Endothelial cell (in vitro differentiated cells): ENCODE data around the gene RAB11FIP2. TPM values are rescaled to one million over a fixed set of nuclear protein-coding genes. Genes with fewer than 3 reads are reported as not detected.

Experiments used
- DNase-seq: peaks from one replicate; pipeline ENCODE4 v3.0.0; 2021; ENCODE audit warnings: low spot score
- H3K27ac Mint-ChIP-seq: one replicate; pipeline ENCODE4 v1.8.0; 2021; ENCODE audit warnings: mixed read lengths, inconsistent platforms; ENCODE audit not compliant: unreplicated experiment
- H3K27me3 Mint-ChIP-seq: one replicate; pipeline ENCODE4 v1.8.0; 2021; ENCODE audit warnings: mild to moderate bottlenecking, moderate library complexity, mixed read lengths, inconsistent platforms; ENCODE audit not compliant: unreplicated experiment
- H3K36me3 Mint-ChIP-seq: one replicate; pipeline ENCODE4 v1.8.0; 2021; ENCODE audit warnings: mild to moderate bottlenecking, low read depth, mixed read lengths, inconsistent platforms; ENCODE audit not compliant: unreplicated experiment
- H3K4me1 Mint-ChIP-seq: one replicate; pipeline ENCODE4 v1.8.0; 2021; ENCODE audit warnings: mild to moderate bottlenecking, mixed read lengths, inconsistent platforms; ENCODE audit not compliant: unreplicated experiment
- H3K4me3 Mint-ChIP-seq: one replicate; pipeline ENCODE4 v1.8.0; 2021; ENCODE audit warnings: mild to moderate bottlenecking, mixed read lengths, inconsistent platforms; ENCODE audit not compliant: unreplicated experiment
- H3K9me3 Mint-ChIP-seq: one replicate; pipeline ENCODE4 v1.8.0; 2021; ENCODE audit warnings: mixed read lengths, inconsistent platforms; ENCODE audit not compliant: unreplicated experiment
- CTCF ChIP-seq: fragments of 200-600 bp; sonication (generic); IDR thresholded peaks from one replicate; pipeline ENCODE4 v1.5.0; 2021; ENCODE audit warnings: antibody characterized with exemption; ENCODE audit not compliant: unreplicated experiment
- total RNA-seq: library from RNA; stranded (reverse); fragmentation: NEBNext Ultra II Directional; extraction: Animal tissue kit (Norgen Biotek cat#: 25700); gene quantifications from one replicate; pipeline ENCODE4 v1.2.1, GENCODE V29; 2021; ENCODE audit not compliant: unreplicated experiment

Gene RAB11FIP2
- total RNA-seq, 1 donor from 2014 or later: 10.9 TPM

DNA sequence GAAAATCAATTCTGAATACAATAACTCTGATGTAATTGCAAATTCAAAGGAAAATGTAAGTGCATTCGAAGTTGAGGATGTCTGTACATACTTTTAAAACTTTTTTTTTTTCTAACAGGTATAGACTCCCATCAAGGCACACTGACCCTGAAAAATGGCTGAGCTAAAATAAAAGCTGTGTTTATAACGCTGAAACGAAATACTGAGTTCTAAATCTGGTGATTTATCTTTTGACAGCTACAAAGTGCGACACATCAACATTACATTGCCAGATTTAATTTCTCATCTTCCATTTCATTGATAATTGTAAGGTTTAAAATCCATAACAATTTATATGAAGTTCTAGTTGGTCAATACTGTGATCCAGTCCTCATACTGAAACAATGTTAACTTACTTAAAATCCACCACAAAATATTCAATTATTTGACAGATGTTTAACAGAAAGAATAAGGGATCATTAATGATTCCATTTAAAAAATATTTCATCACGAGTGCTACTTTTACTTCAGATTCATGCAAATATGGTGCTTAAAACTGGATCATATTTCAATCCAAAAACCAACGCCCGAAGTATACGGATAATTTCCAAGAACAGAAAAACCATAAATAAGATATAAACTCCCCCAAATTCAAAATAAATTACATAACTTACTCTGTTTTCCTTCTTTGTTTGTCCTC is 1.4 kb downstream of the RAB11FIP2 start:
- Mint-ChIP-seq H3K27me3 (peaks cover 9% of the 10 kb centered on the region), H3K4me1 (peaks cover 11% of the 10 kb centered on the region), H3K27ac (peak overlapping the region; percentile 83), H3K4me3 (peak overlapping the region; percentile 93), H3K36me3 (no peaks in the 10 kb centered on the region), H3K9me3 (no peaks in the 10 kb centered on the region)
- no peak for TF ChIP-seq CTCF
- no peak for DNase-seq

DNA sequence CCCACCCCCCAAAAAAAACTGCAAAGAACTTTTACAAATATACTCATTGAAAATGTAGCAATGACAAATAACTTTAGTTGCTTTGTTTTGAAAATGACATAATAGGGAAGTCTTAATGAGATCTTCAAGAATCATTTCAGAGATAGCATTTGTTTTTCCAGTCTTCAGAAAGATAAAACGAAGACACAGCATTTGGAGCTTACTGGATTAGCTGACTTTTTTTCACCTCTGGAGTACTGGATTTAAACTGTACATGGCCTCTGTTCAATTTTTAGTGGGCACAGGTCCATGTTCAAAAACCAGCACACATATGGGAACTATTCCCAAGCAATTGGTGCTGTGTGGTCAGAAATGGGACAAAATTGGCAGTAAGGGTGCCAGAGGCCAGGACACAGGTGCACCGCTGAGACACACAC is 3.9 kb downstream of the RAB11FIP2 start:
- peaks cover 11% of the 10 kb centered on the region for H3K4me1 Mint-ChIP-seq
- no peaks in the 10 kb centered on the region for H3K9me3 Mint-ChIP-seq
- no peaks in the 10 kb centered on the region for H3K36me3 Mint-ChIP-seq
- TF ChIP-seq CTCF: no peak
- DNase-seq: no peak
- H3K27me3 Mint-ChIP-seq: peaks cover 9% of the 10 kb centered on the region
- H3K4me3 Mint-ChIP-seq: no peak overlapping the region
- no peak overlapping the region for H3K27ac Mint-ChIP-seq

DNA sequence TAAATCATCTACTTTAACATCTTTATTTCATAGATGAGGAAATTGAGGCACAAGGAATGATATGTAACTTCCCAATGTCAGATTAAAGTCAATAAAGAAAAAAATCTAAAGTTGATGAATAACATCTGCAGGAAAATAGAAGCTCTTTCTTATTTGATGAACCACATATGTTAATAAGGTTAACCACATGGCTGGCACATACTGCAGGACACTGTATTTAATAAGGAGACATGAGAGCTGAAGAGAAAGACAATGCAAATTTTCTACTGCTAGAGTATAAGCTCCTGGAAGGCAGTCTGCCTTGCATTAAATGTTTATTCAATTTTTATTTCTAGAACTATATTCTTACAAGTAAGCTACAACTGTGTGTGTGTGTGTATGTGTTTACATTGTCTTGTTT is 4.4 kb downstream of the RAB11FIP2 start:
- Mint-ChIP-seq H3K27ac (no peak overlapping the region), H3K27me3 (peaks cover 7% of the 10 kb centered on the region), H3K4me1 (peaks cover 10% of the 10 kb centered on the region), H3K9me3 (no peaks in the 10 kb centered on the region), H3K4me3 (no peak overlapping the region), H3K36me3 (no peaks in the 10 kb centered on the region)
- DNase-seq: no peak
- no peak for TF ChIP-seq CTCF

GRCh38 chr10:118041316-118041715 is 5.4 kb downstream of the RAB11FIP2 start:
- Mint-ChIP-seq H3K9me3 (no peaks in the 10 kb centered on the region), H3K27ac (no peak overlapping the region), H3K4me1 (peaks cover 7% of the 10 kb centered on the region), H3K27me3 (peaks cover 4% of the 10 kb centered on the region), H3K36me3 (no peaks in the 10 kb centered on the region), H3K4me3 (no peak overlapping the region)
- no peak for TF ChIP-seq CTCF
- no peak for DNase-seq

DNA sequence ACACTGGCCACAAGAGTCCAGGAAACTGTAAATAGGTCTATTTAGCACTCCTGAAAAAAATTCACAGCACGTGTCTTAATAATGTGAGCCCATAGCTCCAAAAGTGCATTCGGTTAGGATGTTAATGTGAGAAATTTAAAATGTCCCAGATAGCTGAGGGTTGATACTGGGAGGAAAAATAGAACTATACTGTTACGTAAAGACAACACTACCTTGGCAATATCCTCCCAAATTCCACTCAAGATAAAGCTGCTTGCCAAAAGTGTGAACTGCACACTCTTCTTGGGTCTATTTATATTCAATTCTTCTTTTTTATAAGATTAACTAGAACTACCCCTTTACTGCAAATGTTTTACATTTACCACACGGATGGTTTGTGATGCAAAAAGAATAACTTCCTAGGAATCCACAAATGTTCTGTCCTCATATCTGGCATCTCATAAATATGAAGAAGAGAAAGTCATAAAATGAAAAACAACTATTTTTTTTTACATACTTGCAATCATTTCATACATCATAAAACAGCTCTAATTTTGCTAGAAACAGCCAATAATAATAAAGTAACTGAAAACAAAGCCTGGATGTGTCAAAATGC is 10.4 kb downstream of the RAB11FIP2 start:
- Mint-ChIP-seq H3K36me3 (no peaks in the 10 kb centered on the region), H3K9me3 (no peaks in the 10 kb centered on the region), H3K4me1 (peaks cover 12% of the 10 kb centered on the region), H3K4me3 (no peak overlapping the region), H3K27me3 (no peaks in the 10 kb centered on the region), H3K27ac (no peak overlapping the region)
- no peak for TF ChIP-seq CTCF
- no peak for DNase-seq
